ENCODE data around the gene DRC7.

- no peak for TF ChIP-seq HDGF (IDR thresholded peaks at IDR 0.05; ENCODE audit: borderline replicate concordance)
- TF ChIP-seq SP1 (IDR thresholded peaks at IDR 0.05), result no peak
- TF ChIP-seq FOXM1 (IDR thresholded peaks at IDR 0.05; ENCODE audit: borderline replicate concordance), result no peak
- no peak for TF ChIP-seq BHLHE40 (IDR thresholded peaks at IDR 0.05; ENCODE audit: borderline replicate concordance)
- TF ChIP-seq LEF1 (IDR thresholded peaks at IDR 0.05; ENCODE audit: borderline replicate concordance), result no peak
- no peak for TF ChIP-seq ZNF384 (IDR thresholded peaks at IDR 0.05)
- no peak for TF ChIP-seq FOXA1 (IDR thresholded peaks at IDR 0.05)
- no peak for TF ChIP-seq FOXK2 (IDR thresholded peaks at IDR 0.05)
- no peak for TF ChIP-seq TARDBP (IDR thresholded peaks at IDR 0.05)
- no peak for TF ChIP-seq SUZ12 (IDR thresholded peaks at IDR 0.05)
- no peak for TF ChIP-seq NFRKB (IDR thresholded peaks at IDR 0.05)
Measured at GRCh38 chr16:57657228-57657627, 37.4 kb upstream of the DRC7 start.
